Measurements from ENCODE around the gene KCNH1.

KCNH1 gene

DNA sequence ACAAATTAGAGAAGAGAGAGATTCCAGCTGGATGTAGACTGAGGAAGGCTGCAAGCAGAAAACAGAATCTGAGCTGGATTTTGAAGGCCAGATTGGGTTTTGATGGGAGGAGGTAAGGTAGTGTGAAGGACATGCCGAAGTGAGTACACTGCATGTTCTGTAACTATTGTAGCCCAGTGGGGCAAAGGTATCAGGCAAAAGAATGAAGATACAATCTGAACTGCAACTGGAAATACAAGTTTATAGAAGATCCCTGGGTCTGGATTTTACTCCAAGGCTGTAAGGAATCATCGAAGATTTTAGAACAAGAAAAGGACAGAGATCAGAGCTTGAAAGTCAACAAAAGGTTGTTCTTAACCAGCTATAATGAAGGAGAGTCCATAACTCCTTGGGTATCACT lies 382.0 kb downstream of the KCNH1 start:
- Histone ChIP-seq H4K8ac (ENCODE audit: low read depth, low read length) (no peak overlapping the region), H2AK5ac (ENCODE audit: low read depth, low read length) (no peak overlapping the region), H3K14ac (ENCODE audit: low read length) (no peak overlapping the region), H2AFZ (ENCODE audit: low read length) (no peak overlapping the region), H2BK120ac (ENCODE audit: low read depth, low read length) (no peak overlapping the region), H3K27me3 (ENCODE audit: control insufficient read depth in 3 of 3, insufficient read depth in 3 of 3, low read depth in 1 of 3, low read length in 3 of 3) (no peaks in the 10 kb centered on the region), H3K4me1 (ENCODE audit: control insufficient read depth in 2 of 2, insufficient read depth in 1 of 2, low read depth in 1 of 2, low read length in 2 of 2) (peaks cover 9 to 24% of the 10 kb centered on the region in 2 donors), H3K4ac (ENCODE audit: low read length) (no peak overlapping the region), H3K4me3 (ENCODE audit: low read length in 2 of 2) (no peak overlapping the region), H3K36me3 (replicated peaks in 1 of 2; ENCODE audit: control insufficient read depth in 2 of 2, insufficient read depth in 2 of 2, low read length in 2 of 2) (no peaks in the 10 kb centered on the region), H3K4me2 (ENCODE audit: insufficient read depth, low read length, poor library complexity, severe bottlenecking) (no peak overlapping the region), H3K79me1 (ENCODE audit: low read depth, low read length) (no peaks in the 10 kb centered on the region), H2BK15ac (ENCODE audit: low read length) (no peak overlapping the region), H2BK5ac (ENCODE audit: low read length) (no peak overlapping the region), H3K27ac (replicated peaks; ENCODE audit: low read length) (no peak overlapping the region), H4K91ac (ENCODE audit: low read depth, low read length, poor library complexity) (no peak overlapping the region), H3K9me3 (replicated peaks in 1 of 2; ENCODE audit: control insufficient read depth in 2 of 2, insufficient read depth in 1 of 2, low read depth in 1 of 2, low read length in 2 of 2) (no peaks in the 10 kb centered on the region), H3K23ac (ENCODE audit: low read depth, low read length, poor library complexity) (no peak overlapping the region), H3K18ac (ENCODE audit: low read length) (no peak overlapping the region), H3K9ac (ENCODE audit: low read depth, low read length, poor library complexity) (no peak overlapping the region), H2BK12ac (ENCODE audit: low read length) (no peak overlapping the region)
- DNase-seq (ENCODE audit: low spot score): no peak
- no CpG with 5 or more reads among the region's 2 CpGs for WGBS, 2 donors (ENCODE audit: extremely low coverage in 2 of 2, insufficient read length in 2 of 2, insufficient replicate concordance in 1 of 2)

DNA sequence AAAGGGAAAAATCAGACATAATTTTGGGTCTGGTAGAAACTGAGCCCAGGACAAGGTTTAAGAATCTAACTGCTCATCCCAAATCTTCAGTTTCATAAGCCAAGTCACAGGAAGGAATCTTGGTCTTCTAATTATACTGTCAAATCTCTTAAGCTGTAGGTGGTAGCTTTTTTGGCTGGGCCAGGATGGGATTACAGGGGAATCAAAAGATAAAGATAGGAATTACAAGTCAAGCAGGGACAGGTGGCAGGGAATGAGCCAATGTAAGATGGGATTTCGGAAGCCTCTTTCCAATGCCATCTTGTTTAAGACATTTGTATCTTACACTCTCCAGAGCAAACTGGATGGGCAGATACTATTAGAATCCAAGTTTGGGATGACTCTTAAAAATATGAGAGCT lies 383.5 kb downstream of the KCNH1 start:
- H3K36me3 ChIP-seq (replicated peaks in 1 of 2; ENCODE audit: control insufficient read depth in 2 of 2, insufficient read depth in 2 of 2, low read length in 2 of 2): no peaks in the 10 kb centered on the region
- no peak overlapping the region for H3K18ac ChIP-seq (ENCODE audit: low read length)
- no peak overlapping the region for H3K23ac ChIP-seq (ENCODE audit: low read depth, low read length, poor library complexity)
- H3K27ac ChIP-seq (replicated peaks; ENCODE audit: low read length): no peak overlapping the region
- H3K14ac ChIP-seq (ENCODE audit: low read length): no peak overlapping the region
- no peak for DNase-seq (ENCODE audit: low spot score)
- H3K9me3 ChIP-seq (replicated peaks in 1 of 2; ENCODE audit: control insufficient read depth in 2 of 2, insufficient read depth in 1 of 2, low read depth in 1 of 2, low read length in 2 of 2): no peaks in the 10 kb centered on the region
- no peak overlapping the region for H2AFZ ChIP-seq (ENCODE audit: low read length)
- H3K4ac ChIP-seq (ENCODE audit: low read length): no peak overlapping the region
- no peak overlapping the region for H2BK12ac ChIP-seq (ENCODE audit: low read length)
- H2BK5ac ChIP-seq (ENCODE audit: low read length): no peak overlapping the region
- H4K8ac ChIP-seq (ENCODE audit: low read depth, low read length): no peak overlapping the region
- H3K4me3 ChIP-seq (ENCODE audit: low read length in 2 of 2): no peak overlapping the region
- H2AK5ac ChIP-seq (ENCODE audit: low read depth, low read length): no peak overlapping the region
- WGBS, 2 donors (ENCODE audit: extremely low coverage in 2 of 2, insufficient read length in 2 of 2, insufficient replicate concordance in 1 of 2): no CpG with 5 or more reads among the region's 1 CpG
- no peak overlapping the region for H2BK120ac ChIP-seq (ENCODE audit: low read depth, low read length)
- no peak overlapping the region for H3K9ac ChIP-seq (ENCODE audit: low read depth, low read length, poor library complexity)
- no peak overlapping the region for H3K4me2 ChIP-seq (ENCODE audit: insufficient read depth, low read length, poor library complexity, severe bottlenecking)
- H3K4me1 ChIP-seq (ENCODE audit: control insufficient read depth in 2 of 2, insufficient read depth in 1 of 2, low read depth in 1 of 2, low read length in 2 of 2): peaks cover 6 to 10% of the 10 kb centered on the region in 2 donors
- H3K27me3 ChIP-seq (ENCODE audit: control insufficient read depth in 3 of 3, insufficient read depth in 3 of 3, low read depth in 1 of 3, low read length in 3 of 3): no peaks in the 10 kb centered on the region
- H2BK15ac ChIP-seq (ENCODE audit: low read length): no peak overlapping the region
- no peak overlapping the region for H4K91ac ChIP-seq (ENCODE audit: low read depth, low read length, poor library complexity)
- H3K79me1 ChIP-seq (ENCODE audit: low read depth, low read length): no peaks in the 10 kb centered on the region

DNA sequence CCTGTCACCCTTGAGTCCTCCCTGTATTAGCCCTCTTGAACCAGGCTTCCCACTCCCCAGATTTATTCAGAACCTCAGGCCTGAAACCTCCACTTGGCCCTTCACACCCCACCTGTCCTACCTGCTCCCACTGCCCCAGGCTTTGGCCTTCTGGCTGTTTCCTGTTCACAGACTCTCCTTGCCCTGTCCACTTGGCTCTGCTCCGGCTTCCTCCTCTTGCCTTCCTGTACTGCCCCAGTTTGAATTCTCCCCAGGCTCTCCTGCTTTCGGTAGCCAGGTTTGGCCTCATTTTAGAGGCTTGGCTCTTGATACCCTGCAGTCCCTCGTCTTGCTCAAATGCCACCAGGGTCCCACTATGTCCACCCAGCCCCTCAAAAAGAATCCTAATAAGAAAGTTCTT lies 385.2 kb downstream of the KCNH1 start:
- no peaks in the 10 kb centered on the region for H3K27me3 ChIP-seq (ENCODE audit: control insufficient read depth in 3 of 3, insufficient read depth in 3 of 3, low read depth in 1 of 3, low read length in 3 of 3)

DNA sequence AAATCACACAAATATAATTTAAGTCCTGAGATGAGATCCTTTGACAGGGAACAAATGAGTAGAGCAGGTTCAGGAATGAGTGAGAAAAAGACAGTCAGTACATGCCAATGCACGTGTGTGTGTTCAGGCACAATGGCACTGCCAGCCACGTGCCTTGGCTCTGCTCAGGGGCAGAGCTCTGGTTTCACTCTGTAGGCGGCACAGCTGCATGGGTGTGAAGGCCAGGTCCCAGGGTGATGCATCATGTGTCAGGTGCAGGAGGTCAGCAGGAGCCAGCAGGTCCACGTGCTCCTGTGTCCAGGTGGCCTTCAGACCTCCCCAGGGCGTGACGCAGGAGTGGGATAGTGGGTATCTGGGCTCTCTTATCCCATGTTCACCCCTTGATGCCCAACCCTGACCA lies 386.1 kb downstream of the KCNH1 start:
- Histone ChIP-seq H2BK15ac (ENCODE audit: low read length) (peak overlapping the region; percentile 23), H3K23ac (ENCODE audit: low read depth, low read length, poor library complexity) (peak overlapping the region; percentile 77), H4K8ac (ENCODE audit: low read depth, low read length) (no peak overlapping the region), H3K27ac (replicated peaks; ENCODE audit: low read length) (no peak overlapping the region), H2AK5ac (ENCODE audit: low read depth, low read length) (peak overlapping the region; percentile 76), H4K91ac (ENCODE audit: low read depth, low read length, poor library complexity) (no peak overlapping the region), H3K4ac (ENCODE audit: low read length) (no peak overlapping the region), H3K27me3 (ENCODE audit: control insufficient read depth in 3 of 3, insufficient read depth in 3 of 3, low read depth in 1 of 3, low read length in 3 of 3) (no peaks in the 10 kb centered on the region), H3K14ac (ENCODE audit: low read length) (no peak overlapping the region), H3K9ac (ENCODE audit: low read depth, low read length, poor library complexity) (peak overlapping the region; percentile 33), H3K9me3 (replicated peaks in 1 of 2; ENCODE audit: control insufficient read depth in 2 of 2, insufficient read depth in 1 of 2, low read depth in 1 of 2, low read length in 2 of 2) (no peaks in the 10 kb centered on the region), H3K36me3 (replicated peaks in 1 of 2; ENCODE audit: control insufficient read depth in 2 of 2, insufficient read depth in 2 of 2, low read length in 2 of 2) (no peaks in the 10 kb centered on the region), H3K4me3 (ENCODE audit: low read length in 2 of 2) (peak overlapping the region in 1 of 2 donors; percentile 67), H2AFZ (ENCODE audit: low read length) (no peak overlapping the region), H3K4me1 (ENCODE audit: control insufficient read depth in 2 of 2, insufficient read depth in 1 of 2, low read depth in 1 of 2, low read length in 2 of 2) (no peaks in the 10 kb centered on the region), H3K79me1 (ENCODE audit: low read depth, low read length) (no peaks in the 10 kb centered on the region), H2BK5ac (ENCODE audit: low read length) (no peak overlapping the region), H3K18ac (ENCODE audit: low read length) (peak overlapping the region; percentile 92), H3K4me2 (ENCODE audit: insufficient read depth, low read length, poor library complexity, severe bottlenecking) (no peak overlapping the region), H2BK120ac (ENCODE audit: low read depth, low read length) (no peak overlapping the region), H2BK12ac (ENCODE audit: low read length) (no peak overlapping the region)
- no CpG with 5 or more reads among the region's 6 CpGs for WGBS, 2 donors (ENCODE audit: extremely low coverage in 2 of 2, insufficient read length in 2 of 2, insufficient replicate concordance in 1 of 2)
- DNase-seq (ENCODE audit: low spot score): no peak

More for the DNA sequence above, 385.2 kb downstream of the KCNH1 start:
- H4K8ac ChIP-seq (ENCODE audit: low read depth, low read length): no peak overlapping the region
- H2BK15ac ChIP-seq (ENCODE audit: low read length): no peak overlapping the region
- no peaks in the 10 kb centered on the region for H3K9me3 ChIP-seq (replicated peaks in 1 of 2; ENCODE audit: control insufficient read depth in 2 of 2, insufficient read depth in 1 of 2, low read depth in 1 of 2, low read length in 2 of 2)
- H2AFZ ChIP-seq (ENCODE audit: low read length): no peak overlapping the region
- no peak overlapping the region for H2BK120ac ChIP-seq (ENCODE audit: low read depth, low read length)
- H3K4me1 ChIP-seq (ENCODE audit: control insufficient read depth in 2 of 2, insufficient read depth in 1 of 2, low read depth in 1 of 2, low read length in 2 of 2): peaks cover 0 to 5% of the 10 kb centered on the region in 2 donors
- H2BK12ac ChIP-seq (ENCODE audit: low read length): no peak overlapping the region
- H3K27ac ChIP-seq (replicated peaks; ENCODE audit: low read length): no peak overlapping the region
- H3K79me1 ChIP-seq (ENCODE audit: low read depth, low read length): no peaks in the 10 kb centered on the region
- DNase-seq (ENCODE audit: low spot score): no peak
- no peak overlapping the region for H4K91ac ChIP-seq (ENCODE audit: low read depth, low read length, poor library complexity)
- no peak overlapping the region for H3K4me2 ChIP-seq (ENCODE audit: insufficient read depth, low read length, poor library complexity, severe bottlenecking)
- H3K4me3 ChIP-seq (ENCODE audit: low read length in 2 of 2): no peak overlapping the region
- no peak overlapping the region for H3K9ac ChIP-seq (ENCODE audit: low read depth, low read length, poor library complexity)
- no peak overlapping the region for H3K14ac ChIP-seq (ENCODE audit: low read length)
- H3K23ac ChIP-seq (ENCODE audit: low read depth, low read length, poor library complexity): no peak overlapping the region
- H3K36me3 ChIP-seq (replicated peaks in 1 of 2; ENCODE audit: control insufficient read depth in 2 of 2, insufficient read depth in 2 of 2, low read length in 2 of 2): no peaks in the 10 kb centered on the region
- H3K4ac ChIP-seq (ENCODE audit: low read length): no peak overlapping the region
- no CpG with 5 or more reads among the region's 3 CpGs for whole genome bisulfite sequencing, 2 donors (ENCODE audit: extremely low coverage in 2 of 2, insufficient read length in 2 of 2, insufficient replicate concordance in 1 of 2)
- no peak overlapping the region for H2AK5ac ChIP-seq (ENCODE audit: low read depth, low read length)
- H3K18ac ChIP-seq (ENCODE audit: low read length): peak overlapping the region; percentile 20
- H2BK5ac ChIP-seq (ENCODE audit: low read length): no peak overlapping the region

Data from neuronal stem cell (in vitro differentiated cells).